D721Med (cell line): ENCODE measurements around the gene NOX4.
A peak's percentile ranks its signal among the peaks of the same experiment; 100 is the strongest.

Source experiments
- DNase-seq: peaks from one replicate; pipeline ENCODE4 v3.0.0; 2011; ENCODE audit warnings: low spot score; ENCODE audit not compliant: insufficient read length
- FAIRE-seq: peaks from 2 replicates; lab custom pipeline; 2011; peaks lifted over from hg19 to GRCh38; lab: Jason Lieb, UNC
- TF ChIP-seq, protein P1 (sequence below): IDR thresholded peaks from 2 replicates; pipeline ENCODE4 v1.5.1; 2012; ENCODE audit warnings: mild to moderate bottlenecking, control low read depth; ENCODE audit not compliant: insufficient read depth; ENCODE audit errors: missing control alignments

The NOX4 gene

DNA sequence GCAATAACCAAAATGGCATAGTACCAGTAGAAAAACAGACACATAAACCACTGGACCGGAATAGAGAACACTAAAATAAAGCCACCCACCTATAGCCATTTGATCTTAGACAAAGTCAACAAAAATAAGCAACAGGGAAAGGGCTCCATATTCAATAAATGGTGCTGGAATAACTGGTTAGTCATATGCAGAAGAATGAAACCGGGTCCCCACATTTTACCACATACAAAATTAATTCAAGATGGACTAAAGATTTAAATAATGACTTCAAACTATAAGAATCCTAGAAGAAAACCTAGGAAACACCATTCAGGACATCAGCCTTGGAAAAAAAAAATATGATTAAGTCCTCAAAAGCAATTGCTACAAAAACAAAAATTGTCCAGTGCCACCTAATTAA lies 30.1 kb upstream of the NOX4 start:
- FAIRE-seq (no peak), DNase-seq (no peak)
- TF ChIP-seq, protein P1, sequence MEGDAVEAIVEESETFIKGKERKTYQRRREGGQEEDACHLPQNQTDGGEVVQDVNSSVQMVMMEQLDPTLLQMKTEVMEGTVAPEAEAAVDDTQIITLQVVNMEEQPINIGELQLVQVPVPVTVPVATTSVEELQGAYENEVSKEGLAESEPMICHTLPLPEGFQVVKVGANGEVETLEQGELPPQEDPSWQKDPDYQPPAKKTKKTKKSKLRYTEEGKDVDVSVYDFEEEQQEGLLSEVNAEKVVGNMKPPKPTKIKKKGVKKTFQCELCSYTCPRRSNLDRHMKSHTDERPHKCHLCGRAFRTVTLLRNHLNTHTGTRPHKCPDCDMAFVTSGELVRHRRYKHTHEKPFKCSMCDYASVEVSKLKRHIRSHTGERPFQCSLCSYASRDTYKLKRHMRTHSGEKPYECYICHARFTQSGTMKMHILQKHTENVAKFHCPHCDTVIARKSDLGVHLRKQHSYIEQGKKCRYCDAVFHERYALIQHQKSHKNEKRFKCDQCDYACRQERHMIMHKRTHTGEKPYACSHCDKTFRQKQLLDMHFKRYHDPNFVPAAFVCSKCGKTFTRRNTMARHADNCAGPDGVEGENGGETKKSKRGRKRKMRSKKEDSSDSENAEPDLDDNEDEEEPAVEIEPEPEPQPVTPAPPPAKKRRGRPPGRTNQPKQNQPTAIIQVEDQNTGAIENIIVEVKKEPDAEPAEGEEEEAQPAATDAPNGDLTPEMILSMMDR, result no peak

DNA sequence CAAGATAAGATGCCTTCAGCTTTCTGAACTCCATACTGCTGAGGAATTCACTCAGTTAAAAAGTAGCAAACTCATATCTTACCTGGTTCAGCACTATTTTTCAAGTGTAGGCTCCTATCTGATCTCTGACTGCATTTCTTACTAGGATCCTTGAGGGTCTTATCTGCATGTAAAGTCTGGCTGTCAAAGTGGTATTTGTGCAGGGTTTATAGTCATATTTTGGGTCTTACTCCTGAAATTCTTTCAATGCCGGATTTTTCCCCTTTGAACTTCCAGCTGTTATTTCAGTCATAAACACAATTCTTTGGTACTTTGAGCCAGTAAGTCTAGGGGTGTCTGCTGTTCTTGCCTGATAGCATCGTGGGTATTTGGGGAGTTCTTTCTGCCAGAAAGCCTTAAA lies 25.3 kb upstream of the NOX4 start:
- no peak for DNase-seq
- FAIRE-seq, result no peak
- TF ChIP-seq, protein P1, result no peak

DNA sequence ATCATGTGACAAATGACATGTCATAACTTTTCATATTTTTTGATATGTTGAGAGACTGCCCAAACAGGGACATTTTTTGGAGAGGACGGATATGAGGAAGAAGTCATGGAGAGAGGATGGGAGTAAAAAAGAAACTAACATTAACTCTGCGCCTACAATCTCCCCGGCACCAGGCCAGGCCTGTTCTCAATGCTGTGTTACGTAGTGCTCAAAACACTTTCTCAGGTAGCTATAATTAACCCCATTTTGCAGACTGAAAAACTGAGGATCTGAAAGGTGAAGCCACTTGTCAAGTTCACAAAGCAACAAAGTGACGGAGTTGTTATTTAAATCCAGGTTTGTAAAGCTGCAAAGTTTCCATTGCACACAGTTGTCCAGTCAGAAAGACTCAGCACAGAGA lies 17.4 kb upstream of the NOX4 start:
- FAIRE-seq, result no peak
- TF ChIP-seq, protein P1, result no peak
- DNase-seq, result no peak

DNA sequence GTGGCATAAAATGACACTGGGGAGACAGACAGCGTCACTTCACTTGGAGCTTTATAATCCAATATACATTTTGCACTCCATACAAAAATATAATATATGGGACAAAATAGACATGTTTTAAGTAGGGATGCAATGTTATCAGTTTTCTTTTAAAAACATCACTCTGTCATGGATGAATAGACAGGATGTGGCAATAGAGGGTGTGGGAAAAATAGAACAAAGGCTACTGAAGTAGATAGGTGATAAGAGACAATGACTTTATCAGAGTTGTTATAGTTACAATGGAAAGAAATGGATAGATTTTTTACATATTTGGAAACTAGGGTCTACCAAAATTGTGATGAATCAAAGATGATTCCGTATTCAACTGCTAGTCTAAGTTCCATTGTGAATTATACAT lies 13.1 kb upstream of the NOX4 start:
- TF ChIP-seq, protein P1, result no peak
- no peak for FAIRE-seq
- DNase-seq, result no peak

DNA sequence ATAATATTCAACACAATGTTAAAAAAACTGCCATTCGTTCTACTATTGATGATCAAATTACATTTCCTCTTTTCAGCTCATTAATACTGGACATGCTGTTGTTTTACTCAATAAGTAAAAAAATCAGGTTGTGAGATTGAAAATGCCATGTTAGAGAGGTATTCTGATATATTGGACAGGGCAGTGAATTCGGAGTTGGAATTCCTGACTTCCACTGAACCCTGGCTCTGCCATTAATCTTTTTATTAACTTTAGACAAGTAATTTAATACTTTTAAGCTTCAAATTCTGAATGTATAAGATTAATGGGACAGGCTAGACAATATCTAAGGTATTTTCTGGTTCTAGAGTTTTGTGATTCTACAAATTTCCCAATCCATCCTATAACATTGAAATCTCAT lies 12.2 kb upstream of the NOX4 start:
- TF ChIP-seq, protein P1, result no peak
- no peak for FAIRE-seq
- no peak for DNase-seq

DNA sequence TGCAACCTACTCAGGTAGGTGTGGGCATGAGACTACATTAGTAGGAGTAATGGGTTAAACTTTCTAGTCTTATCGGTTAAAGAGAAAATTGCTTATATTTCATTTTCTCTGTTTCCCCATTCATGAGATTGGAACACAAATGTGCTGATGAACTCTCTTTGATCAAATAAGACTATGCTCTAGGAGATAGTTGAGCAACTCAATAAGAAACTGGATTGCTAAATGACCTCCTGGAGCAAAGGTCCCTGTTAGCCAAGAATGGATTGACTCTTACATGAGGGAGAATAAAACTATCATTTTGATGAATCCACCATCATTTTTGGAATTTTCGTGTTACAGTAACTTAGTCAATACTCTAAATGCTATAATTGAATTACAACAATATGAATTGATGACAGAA lies 11.1 kb upstream of the NOX4 start:
- TF ChIP-seq, protein P1, result no peak
- FAIRE-seq, result peak; percentile 6
- DNase-seq, result no peak

DNA sequence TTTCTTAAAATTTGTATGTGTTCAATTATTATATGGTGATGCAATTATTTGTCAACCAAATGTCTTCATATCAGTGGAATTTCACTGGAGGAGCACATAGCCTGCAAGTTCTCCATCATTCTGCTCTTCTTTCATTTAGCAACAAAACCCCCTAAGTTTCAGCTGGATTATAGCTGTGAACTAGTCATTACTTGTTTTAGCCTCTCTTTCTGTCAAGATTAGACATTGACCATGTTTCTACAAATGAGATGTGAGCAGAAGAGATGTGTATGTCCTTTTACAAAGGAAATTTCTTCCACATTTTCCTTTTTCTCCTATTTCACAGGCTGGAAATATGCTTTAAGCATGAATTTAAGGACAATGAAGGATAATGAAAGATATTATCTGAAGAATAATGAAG lies 9.2 kb upstream of the NOX4 start:
- TF ChIP-seq, protein P1, result no peak
- peak; percentile 32 for FAIRE-seq
- DNase-seq, result no peak
